Natural killer cell (primary cell): ENCODE results near the gene STOX2. TPM values are rescaled to one million over a fixed set of nuclear protein-coding genes. Genes with fewer than 3 reads are reported as not detected.

ENCODE experiments used
- ATAC-seq, 3 donors: fragments of 150-1000 bp in 2 of 3; fragments of 200-7000 bp in 1 of 3; cut with Tn5 transposase; 1 replicate in 1 of 3; 2 replicates in 2 of 3; pipeline ENCODE4 v1.10.0; 2021; ENCODE audit warnings: mild to moderate bottlenecking in 2 of 3, moderate library complexity in 2 of 3
- DNase-seq, 2 donors: peaks; one replicate each; pipeline versions ENCODE4 v3.0.0 to v3.0.0-alpha.2; 2013 to 2021; ENCODE audit warnings: mixed read lengths in 1 of 2
- H3K27ac ChIP-seq: one replicate; pipeline ENCODE4 v1.5.1; 2013; ENCODE audit warnings: mild to moderate bottlenecking, low read length
- H3K27me3 ChIP-seq: one replicate; pipeline ENCODE4 v1.6.1; 2013; ENCODE audit warnings: low read length; ENCODE audit not compliant: control insufficient read depth, insufficient read depth
- H3K36me3 ChIP-seq: one replicate; pipeline ENCODE4 v1.6.1; 2013; ENCODE audit warnings: low read length; ENCODE audit not compliant: control insufficient read depth, insufficient read depth
- H3K4me1 ChIP-seq: one replicate; pipeline ENCODE4 v1.6.1; 2013; ENCODE audit warnings: low read length; ENCODE audit not compliant: control insufficient read depth, insufficient read depth
- H3K4me3 ChIP-seq: one replicate; pipeline ENCODE4 v1.5.1; 2013; ENCODE audit warnings: low read length
- H3K9me3 ChIP-seq: one replicate; pipeline ENCODE4 v1.6.1; 2013; ENCODE audit warnings: low read length; ENCODE audit not compliant: control insufficient read depth, insufficient read depth
- H3K27ac Mint-ChIP-seq, 2 donors: one replicate each; pipeline ENCODE4 v1.8.0; 2022; ENCODE audit warnings: mild to moderate bottlenecking in 2 of 2, mixed read lengths in 2 of 2, moderate library complexity in 1 of 2
- H3K27me3 Mint-ChIP-seq, 2 donors: one replicate each; pipeline ENCODE4 v1.8.0; 2022; ENCODE audit warnings: low read depth in 2 of 2, mixed read lengths in 2 of 2
- H3K36me3 Mint-ChIP-seq: one replicate; pipeline ENCODE4 v1.8.0; 2022; ENCODE audit warnings: mixed read lengths
- H3K4me1 Mint-ChIP-seq, 2 donors: one replicate each; pipeline ENCODE4 v1.8.0; 2022; ENCODE audit warnings: mixed read lengths in 2 of 2
- H3K4me3 Mint-ChIP-seq: one replicate; pipeline ENCODE4 v1.8.0; 2022; ENCODE audit warnings: mild to moderate bottlenecking, moderate library complexity, mixed read lengths
- H3K9me3 Mint-ChIP-seq, 2 donors: one replicate each; pipeline ENCODE4 v1.8.0; 2022; ENCODE audit warnings: mixed read lengths in 2 of 2
- WGBS: methylation state at CpG from one replicate; pipeline ENCODE4 v1.1.7; 2013; ENCODE audit warnings: missing lambda C conversion rate; ENCODE audit not compliant: insufficient coverage; 5-methylcytosine and 5-hydroxymethylcytosine counted together
- intact Hi-C: fragments of 100-400 bp; cut with micrococcal nuclease; formaldehyde crosslinking; loops from one replicate; pipeline ENCODE4 v1.14.2; 2022
- total RNA-seq, 4 donors: library from RNA; stranded (reverse); fragments of 120-200 nt in 1 of 4; gene quantifications; one replicate each; pipeline versions ENCODE4 v1.2.3 to v1.2.4, GENCODE V29; 2013 to 2022
- TF ChIP-seq, protein P1 (sequence below): fragments of 200-600 bp; IDR thresholded peaks from one replicate; pipeline ENCODE4 v1.8.0; 2022; ENCODE audit warnings: antibody characterized with exemption

The STOX2 gene
- total RNA-seq, 3 donors from 2014 or later (not counting 1 experiment from before 2014, with no cell fraction given), result 0.23 TPM; not detected in 2

DNA sequence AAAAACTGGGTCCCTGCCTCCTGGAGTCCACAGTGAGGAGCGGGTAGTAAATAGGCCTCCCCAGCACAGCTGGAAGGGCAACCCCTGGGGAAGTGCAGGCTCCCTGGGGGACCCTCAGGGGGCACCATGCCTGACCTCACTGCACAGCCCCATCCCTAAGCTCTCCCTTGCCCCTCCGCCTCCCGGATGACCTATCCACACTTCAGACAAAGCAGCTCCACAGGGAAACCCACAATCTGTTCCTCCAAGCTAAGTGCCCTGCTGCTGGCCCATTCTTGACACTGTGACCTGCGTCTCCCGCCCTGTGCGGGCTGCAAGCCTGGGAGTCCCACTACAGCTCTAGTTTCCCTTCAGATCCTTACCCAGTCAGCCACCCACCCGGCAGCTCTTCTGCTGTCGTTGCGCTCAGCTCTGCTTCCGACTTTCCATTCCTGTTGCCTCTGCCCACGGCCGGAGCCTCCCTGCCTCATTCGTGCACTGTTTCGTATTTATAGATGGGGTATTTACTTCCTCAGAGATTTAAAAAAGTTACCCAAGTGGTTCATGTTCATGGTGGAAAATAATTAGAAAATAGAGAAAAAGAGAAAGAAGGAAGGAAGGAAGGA is 47.0 kb upstream of the STOX2 start:
- no peak overlapping the region for H3K27ac ChIP-seq
- no peak overlapping the region for H3K4me3 ChIP-seq
- Mint-ChIP-seq H3K9me3 (no peaks in the 10 kb centered on the region), H3K27ac (no peak overlapping the region), H3K4me1 (no peaks in the 10 kb centered on the region), H3K36me3 (no peaks in the 10 kb centered on the region), H3K27me3 (peaks cover 19 to 20% of the 10 kb centered on the region in 2 donors), H3K4me3 (no peak overlapping the region)
- 78% methylated on average over 14 of the region's 14 CpGs for WGBS
- no peaks in the 10 kb centered on the region for H3K4me1 ChIP-seq
- TF ChIP-seq, protein P1, sequence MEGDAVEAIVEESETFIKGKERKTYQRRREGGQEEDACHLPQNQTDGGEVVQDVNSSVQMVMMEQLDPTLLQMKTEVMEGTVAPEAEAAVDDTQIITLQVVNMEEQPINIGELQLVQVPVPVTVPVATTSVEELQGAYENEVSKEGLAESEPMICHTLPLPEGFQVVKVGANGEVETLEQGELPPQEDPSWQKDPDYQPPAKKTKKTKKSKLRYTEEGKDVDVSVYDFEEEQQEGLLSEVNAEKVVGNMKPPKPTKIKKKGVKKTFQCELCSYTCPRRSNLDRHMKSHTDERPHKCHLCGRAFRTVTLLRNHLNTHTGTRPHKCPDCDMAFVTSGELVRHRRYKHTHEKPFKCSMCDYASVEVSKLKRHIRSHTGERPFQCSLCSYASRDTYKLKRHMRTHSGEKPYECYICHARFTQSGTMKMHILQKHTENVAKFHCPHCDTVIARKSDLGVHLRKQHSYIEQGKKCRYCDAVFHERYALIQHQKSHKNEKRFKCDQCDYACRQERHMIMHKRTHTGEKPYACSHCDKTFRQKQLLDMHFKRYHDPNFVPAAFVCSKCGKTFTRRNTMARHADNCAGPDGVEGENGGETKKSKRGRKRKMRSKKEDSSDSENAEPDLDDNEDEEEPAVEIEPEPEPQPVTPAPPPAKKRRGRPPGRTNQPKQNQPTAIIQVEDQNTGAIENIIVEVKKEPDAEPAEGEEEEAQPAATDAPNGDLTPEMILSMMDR, result no peak
- no peaks in the 10 kb centered on the region for H3K27me3 ChIP-seq
- no peak for DNase-seq
- H3K36me3 ChIP-seq, result no peaks in the 10 kb centered on the region
- intact Hi-C loops, result no loop called here
- ATAC-seq, result no peak
- H3K9me3 ChIP-seq, result no peaks in the 10 kb centered on the region

DNA sequence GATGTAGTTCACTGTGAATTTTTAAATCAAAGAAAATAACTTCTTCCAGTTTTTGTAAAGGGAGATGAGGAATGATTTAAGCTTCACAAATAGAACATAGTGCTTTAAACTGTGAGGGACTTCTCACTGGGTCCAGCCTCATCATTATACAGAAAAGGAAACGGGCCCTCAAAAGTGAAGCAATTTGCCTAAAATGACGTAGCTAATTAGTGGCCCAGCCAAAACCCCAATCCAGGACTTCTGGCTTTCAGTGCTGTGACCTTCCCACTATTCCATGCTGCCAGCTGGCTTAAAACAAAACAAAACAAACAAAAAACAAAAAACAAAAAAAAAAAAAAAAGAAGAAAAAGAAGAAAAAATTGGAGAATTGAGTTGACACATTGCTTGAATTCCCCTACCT is 45.0 kb upstream of the STOX2 start:
- Histone ChIP-seq H3K36me3 (no peaks in the 10 kb centered on the region), H3K4me1 (no peaks in the 10 kb centered on the region), H3K27ac (no peak overlapping the region), H3K9me3 (no peaks in the 10 kb centered on the region), H3K4me3 (no peak overlapping the region), H3K27me3 (no peaks in the 10 kb centered on the region)
- Mint-ChIP-seq H3K36me3 (no peaks in the 10 kb centered on the region), H3K27me3 (peaks cover 20 to 21% of the 10 kb centered on the region in 2 donors), H3K4me1 (no peaks in the 10 kb centered on the region), H3K4me3 (no peak overlapping the region), H3K9me3 (no peaks in the 10 kb centered on the region), H3K27ac (no peak overlapping the region)
- DNase-seq, result no peak
- ATAC-seq, result no peak
- TF ChIP-seq, protein P1, result no peak
- 96% methylated on average over 2 of the region's 2 CpGs for WGBS
- intact Hi-C loops, result no loop called here

DNA sequence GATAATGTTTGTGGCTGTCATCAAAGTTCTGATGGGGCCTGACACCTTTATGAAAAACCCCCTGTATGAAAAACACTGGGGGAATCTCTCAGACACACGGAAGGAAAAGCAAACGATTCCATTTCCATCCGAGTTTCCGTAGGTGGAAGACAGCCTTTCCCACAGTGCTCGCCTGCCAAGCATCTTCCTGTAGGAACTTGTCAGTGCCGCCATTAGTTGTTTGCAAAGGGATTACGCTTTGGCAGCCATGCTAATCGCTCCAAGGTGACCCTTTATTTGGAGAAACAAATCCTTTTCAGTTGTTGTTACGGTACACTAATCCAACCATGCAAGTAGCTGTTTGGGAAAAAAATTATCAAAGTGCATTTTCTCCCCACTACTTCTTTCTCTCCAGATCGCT is 44.4 kb upstream of the STOX2 start:
- no peak for ATAC-seq
- WGBS, result 96% methylated on average over 10 of the region's 10 CpGs
- DNase-seq, result no peak
- H3K9me3 Mint-ChIP-seq, result no peaks in the 10 kb centered on the region
- H3K4me1 Mint-ChIP-seq, result no peaks in the 10 kb centered on the region
- TF ChIP-seq, protein P1, result no peak
- peaks cover 20 to 23% of the 10 kb centered on the region in 2 donors for H3K27me3 Mint-ChIP-seq
- H3K4me3 Mint-ChIP-seq, result no peak overlapping the region
- intact Hi-C loops, result no loop called here
- H3K9me3 ChIP-seq, result no peaks in the 10 kb centered on the region
- no peak overlapping the region for H3K27ac Mint-ChIP-seq
- H3K27ac ChIP-seq, result no peak overlapping the region
- no peaks in the 10 kb centered on the region for H3K36me3 ChIP-seq
- no peaks in the 10 kb centered on the region for H3K36me3 Mint-ChIP-seq
- no peaks in the 10 kb centered on the region for H3K4me1 ChIP-seq
- no peak overlapping the region for H3K4me3 ChIP-seq
- H3K27me3 ChIP-seq, result no peaks in the 10 kb centered on the region

DNA sequence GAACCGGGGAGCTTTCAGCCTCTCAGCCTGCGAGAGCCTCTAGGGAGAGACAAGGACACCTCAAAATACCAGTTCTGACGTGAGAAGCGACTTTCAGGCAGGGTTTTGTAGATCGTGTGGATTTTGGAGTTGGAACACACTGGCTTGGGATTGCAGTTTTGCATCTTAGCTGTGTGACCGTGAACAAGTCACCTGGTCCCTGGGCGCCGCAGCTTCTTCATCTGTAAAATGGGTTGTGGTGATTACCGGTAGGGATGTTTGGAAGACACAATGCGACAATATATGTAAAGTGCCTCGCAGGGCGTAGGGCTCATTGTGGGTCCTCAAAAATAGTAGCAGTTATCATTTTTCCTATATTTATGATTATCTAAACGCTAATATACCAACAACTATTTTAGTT is 43.7 kb upstream of the STOX2 start:
- Histone ChIP-seq H3K27ac (no peak overlapping the region), H3K4me1 (no peaks in the 10 kb centered on the region), H3K36me3 (no peaks in the 10 kb centered on the region), H3K4me3 (no peak overlapping the region), H3K9me3 (no peaks in the 10 kb centered on the region), H3K27me3 (no peaks in the 10 kb centered on the region)
- Mint-ChIP-seq H3K36me3 (no peaks in the 10 kb centered on the region), H3K9me3 (no peaks in the 10 kb centered on the region), H3K27me3 (peaks cover 20 to 25% of the 10 kb centered on the region in 2 donors), H3K27ac (no peak overlapping the region), H3K4me3 (no peak overlapping the region), H3K4me1 (no peaks in the 10 kb centered on the region)
- intact Hi-C loops, result no loop called here
- no peak for ATAC-seq
- TF ChIP-seq, protein P1, result no peak
- WGBS, result 96% methylated on average over 12 of the region's 13 CpGs
- DNase-seq, result no peak
